HG03103 (cell line): Measurements from ENCODE around the gene TMC8.
"Not testable (repeated sequence)": the region's sequence is repeated elsewhere in the genome, so short reads cannot be mapped to it uniquely, and the experiment has no call there.

Source experiments
- ATAC-seq: cut with Tn5 transposase; IDR thresholded peaks from one replicate; pipeline ENCODE4 v1.9.1; 2021; ENCODE audit warnings: low read depth; ENCODE audit not compliant: unreplicated experiment

Gene TMC8

GRCh38 chr17:78147315-78147998, 16.9 kb downstream of the TMC8 start:
- no peak for ATAC-seq

DNA sequence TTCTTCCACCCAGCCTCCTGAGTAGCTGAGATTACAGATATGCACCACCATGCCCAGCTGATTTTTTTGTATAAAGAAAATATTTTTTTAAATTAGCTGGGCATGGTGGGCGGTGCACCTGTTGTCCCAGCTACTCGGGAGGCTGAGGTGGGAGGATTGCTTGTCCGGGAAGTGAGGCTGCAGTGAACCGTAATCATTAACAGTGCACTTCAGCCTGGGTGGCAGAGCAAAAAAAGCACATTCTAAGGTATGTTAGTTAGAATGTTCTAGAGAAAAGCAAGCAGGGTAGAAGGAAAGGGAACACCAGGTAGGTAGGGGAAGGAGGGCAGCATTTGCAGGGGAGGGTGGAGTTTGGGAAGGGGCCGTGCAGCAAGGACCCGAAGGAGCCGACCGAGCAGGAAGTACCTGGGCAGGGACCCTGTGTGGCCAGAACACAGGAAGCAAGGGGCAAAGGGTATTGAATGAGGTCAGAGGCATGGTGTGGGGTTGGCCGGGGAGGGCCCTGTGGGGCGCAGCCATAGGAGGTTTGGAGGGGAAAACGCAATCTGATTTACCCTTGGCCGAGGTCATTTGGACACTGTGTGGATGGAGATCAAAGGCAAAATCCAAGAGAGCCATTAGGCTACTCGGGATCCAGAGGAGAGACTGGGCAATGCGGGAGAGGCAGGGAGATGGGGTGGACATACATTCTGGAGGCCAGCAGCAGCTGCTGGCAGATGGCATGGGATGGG, 17.9 kb downstream of the TMC8 start:
- no peak for ATAC-seq

- no peak for ATAC-seq
These were observed 21.0 kb downstream of the TMC8 start for GRCh38 chr17:78151514-78152008.

- ATAC-seq: peak; percentile 46
These were observed 24.6 kb downstream of the TMC8 start for GRCh38 chr17:78154903-78155811.

- no peak for ATAC-seq
These were observed 29.1 kb downstream of the TMC8 start for GRCh38 chr17:78159575-78160158.

DNA sequence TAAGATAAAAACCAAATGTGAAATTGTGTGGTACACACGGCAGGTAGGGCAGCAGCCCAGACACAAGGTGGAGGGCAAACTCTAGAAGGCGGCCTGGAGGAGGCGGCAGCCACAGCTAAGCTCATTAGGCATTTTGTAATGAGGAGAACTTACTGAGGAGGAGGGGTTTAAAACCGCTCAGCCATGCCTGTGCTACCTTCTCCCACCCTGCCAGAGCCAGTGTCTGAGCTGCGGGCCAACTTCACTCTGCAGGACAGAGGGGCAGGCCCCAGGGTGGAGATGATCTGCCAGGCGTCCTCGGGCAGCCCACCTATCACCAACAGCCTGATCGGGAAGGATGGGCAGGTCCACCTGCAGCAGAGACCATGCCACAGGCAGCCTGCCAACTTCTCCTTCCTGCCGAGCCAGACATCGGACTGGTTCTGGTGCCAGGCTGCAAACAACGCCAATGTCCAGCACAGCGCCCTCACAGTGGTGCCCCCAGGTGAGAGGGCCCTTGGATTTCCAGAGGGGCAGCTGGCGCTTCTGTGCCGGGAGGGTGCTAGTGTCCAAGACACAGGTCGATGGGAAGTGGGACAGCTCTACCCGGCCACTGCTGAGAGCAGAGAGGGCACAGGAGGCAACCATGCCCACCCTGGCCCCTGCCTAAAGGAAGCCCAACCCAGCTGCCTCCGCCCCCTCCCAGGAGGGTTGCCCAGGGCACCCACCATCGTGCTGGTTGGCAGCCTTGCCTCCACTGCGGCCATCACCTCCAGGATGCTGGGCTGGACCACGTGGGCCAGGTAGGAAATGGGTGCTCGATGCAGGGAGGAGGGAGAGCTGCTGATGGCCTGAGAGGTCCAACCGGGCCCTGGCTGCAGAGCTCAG, 33.5 kb downstream of the TMC8 start:
- ATAC-seq: no peak

DNA sequence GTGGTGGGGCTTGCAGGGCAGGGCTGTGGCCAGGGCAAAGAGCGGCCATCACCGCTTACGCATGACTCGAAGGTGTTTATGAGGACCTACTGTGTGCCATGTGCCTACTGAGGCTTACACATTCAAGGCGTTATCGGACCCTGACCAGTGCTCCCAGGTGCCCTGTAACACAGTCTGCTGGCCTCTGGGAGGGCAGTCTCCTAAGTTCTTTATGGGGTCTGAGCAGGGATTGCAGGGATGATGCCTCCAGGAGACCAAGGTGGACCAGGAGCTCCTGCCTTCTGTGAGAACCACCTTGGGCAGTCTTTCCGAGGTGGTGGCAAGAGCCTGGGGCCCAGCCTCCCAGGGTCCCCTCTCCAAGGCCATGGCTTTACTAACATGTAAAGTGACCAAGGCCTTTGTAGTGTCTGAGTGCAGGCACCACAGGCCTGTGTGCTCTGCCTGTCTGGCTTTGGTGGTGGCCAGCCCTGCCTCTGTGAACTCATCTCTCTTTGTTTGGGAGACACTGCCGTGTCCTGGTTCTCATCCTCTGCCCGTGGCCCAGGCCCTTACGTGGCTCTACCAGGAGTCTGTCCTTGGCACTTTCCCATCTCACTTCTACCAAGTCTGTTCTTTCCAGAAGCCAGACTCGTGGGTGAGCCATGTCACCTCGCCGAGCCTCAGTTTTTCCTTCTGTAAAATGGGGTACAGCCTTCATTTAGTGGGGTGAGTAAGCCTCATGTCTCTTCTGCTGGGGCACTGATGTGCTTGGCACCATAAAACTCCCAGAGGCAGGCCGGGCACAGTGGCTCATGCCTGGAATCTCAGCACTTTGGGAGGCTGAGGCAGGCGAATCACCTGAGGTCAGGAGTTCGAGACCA, 34.4 kb downstream of the TMC8 start:
- no peak for ATAC-seq

DNA sequence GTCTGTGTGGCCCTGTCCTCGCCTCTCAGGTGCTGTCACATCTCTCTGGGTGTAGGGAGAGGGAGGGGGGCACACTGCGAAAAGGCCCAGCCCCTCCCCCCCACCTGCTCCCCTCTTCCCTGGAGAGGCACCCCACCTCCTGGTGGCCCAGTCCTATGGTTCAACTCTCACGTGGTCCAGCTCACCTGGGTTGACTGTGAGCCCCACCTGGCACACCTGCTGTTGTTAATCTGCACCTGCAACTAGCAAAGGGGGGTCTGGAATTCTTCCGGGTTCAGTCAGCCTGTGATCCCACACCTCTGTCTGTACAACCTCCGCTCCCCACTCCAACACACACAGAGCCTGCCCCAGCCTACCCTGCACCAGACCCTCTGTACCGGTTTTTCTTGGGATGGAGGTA, 35.8 kb downstream of the TMC8 start:
- no peak for ATAC-seq

- ATAC-seq: no peak
These were observed 37.8 kb downstream of the TMC8 start, which contains the start of gene SYNGR2 for GRCh38 chr17:78168242-78168902. Gene SYNGR2, plus strand, starts transcription at chr17:78168581. Its CDS starts 36 bp downstream, at chr17:78168617.

DNA sequence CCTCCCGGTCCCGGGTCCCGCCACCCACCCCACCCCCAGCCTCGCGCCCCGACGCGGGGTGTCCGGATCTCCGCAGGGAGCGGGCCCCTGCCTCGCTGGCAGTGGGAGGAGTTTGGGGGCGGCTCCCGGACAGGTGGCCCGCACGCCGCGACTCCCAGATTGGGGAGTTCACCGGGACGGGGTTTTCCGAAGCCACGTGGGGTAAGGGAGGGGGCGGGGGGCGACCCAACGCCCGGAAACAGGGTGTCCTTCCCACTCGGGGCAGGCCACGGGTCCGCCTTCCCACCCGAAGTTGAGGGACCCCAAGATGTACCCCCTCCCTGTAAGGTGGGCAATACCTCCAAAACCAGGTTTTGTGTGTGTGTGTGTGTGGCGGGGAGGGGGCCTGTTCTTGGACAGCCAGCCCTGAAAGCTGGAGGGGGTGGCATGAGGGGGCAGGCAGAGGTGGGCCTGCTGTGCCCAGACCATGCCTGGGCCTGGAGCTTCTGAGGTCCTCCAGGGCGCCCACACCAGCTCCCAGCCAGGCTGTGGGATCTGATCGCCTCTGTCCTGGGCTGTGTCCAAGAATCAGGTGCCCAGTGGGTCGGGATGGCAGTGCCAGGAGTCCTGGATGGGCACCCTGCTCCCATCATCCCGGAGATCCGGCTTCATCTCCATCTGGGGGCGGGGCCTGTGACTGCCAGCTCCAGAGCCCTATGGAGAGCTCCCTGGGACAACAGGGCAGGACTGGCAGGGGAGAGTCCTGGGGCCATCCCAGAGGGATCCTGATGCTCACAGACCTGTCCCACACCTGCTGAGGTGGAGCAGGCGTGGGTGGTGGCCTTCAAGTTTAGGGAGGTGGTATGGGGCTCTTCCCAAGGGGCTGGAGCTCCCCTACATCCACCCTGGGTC, 38.6 kb downstream of the TMC8 start:
- no peak for ATAC-seq

- ATAC-seq: no peak
These were observed 40.4 kb downstream of the TMC8 start for GRCh38 chr17:78170692-78171590.

GRCh38 chr17:78171591-78172248, 41.1 kb downstream of the TMC8 start:
- not testable (repeated sequence) for ATAC-seq

GRCh38 chr17:78172249-78173051, 41.9 kb downstream of the TMC8 start:
- no peak for ATAC-seq

DNA sequence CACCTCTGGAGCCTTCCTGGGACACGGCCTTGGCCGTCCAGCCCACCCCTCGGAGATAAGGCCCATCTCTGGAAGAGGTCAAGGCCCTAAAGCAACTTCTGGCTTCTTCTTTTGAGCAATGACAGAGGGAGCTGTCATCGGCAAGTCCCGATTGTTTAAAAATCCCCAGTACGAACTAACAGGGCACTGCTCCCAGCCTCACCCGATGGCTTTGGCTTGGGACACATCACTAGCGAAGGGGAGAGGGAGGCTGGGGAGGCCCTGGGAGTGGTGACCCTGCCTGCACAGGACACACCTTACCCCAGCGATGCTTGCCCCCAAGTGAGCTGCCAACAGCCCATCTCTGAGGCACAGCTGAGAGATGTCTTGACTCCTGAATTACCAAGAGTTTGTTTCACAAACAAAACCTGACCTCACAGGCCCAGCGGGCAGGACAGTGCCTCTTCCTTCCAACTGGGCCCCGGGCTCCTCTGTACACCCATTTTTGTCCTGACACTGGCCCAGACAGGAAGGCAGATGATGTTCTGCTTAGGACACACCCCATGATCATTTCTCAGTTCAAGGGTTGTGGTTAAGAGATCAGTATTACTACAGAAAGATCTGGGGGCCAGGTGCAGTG, 42.6 kb downstream of the TMC8 start:
- ATAC-seq: no peak
